ENCODE data around the gene ZNF384. TPM values are rescaled to one million over a fixed set of nuclear protein-coding genes. Genes with fewer than 3 reads are reported as not detected.

ZNF384 gene
- total and polyA plus RNA-seq, 2 experiments from 2014 or later: 20.5 to 35.9 TPM

DNA sequence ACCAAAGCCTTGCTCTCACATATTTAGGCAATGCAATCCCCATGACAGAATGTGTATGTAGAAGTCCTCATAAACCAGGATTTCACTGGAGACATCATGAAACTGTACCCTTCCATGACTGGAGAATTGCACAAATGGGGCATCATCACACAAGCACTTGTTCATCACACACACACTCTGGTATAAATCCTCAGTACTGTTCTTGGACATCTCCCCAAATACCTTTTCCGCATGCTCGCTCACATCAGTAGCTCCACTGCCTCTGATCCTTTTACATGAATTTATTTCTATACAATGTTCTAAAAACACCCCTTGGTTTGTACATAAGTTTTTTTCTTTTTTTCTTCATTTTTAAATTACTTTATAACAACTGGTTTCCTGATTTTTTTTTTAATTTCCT, 23.0 kb downstream of the ZNF384 start:
- Histone ChIP-seq H3F3A (replicated peaks; ENCODE audit: low read depth) (peaks cover 8% of the 10 kb centered on the region; the same call in 1 of the 2 replicates), H3K4me3 (no peak overlapping the region), H3K27ac (ENCODE audit: low read depth) (no peak overlapping the region), H3K27me3 (ENCODE audit: insufficient read depth) (no peaks in the 10 kb centered on the region), H3K4me2 (no peak overlapping the region), H4K20me1 (replicated peaks; ENCODE audit: insufficient read depth) (peaks cover 3% of the 10 kb centered on the region; the same call in 1 of the 2 replicates), H3K9me2 (ENCODE audit: insufficient read depth) (peaks cover 4% of the 10 kb centered on the region), H3K4me1 (ENCODE audit: insufficient read depth) (peaks cover 5% of the 10 kb centered on the region; the same call in 1 of the 2 replicates), H2AFZ (no peak overlapping the region), H3K79me2 (replicated peaks; ENCODE audit: insufficient read depth) (peaks cover 13% of the 10 kb centered on the region), H3K36me3 (ENCODE audit: insufficient read depth) (peaks cover 22% of the 10 kb centered on the region)
- no peak overlapping the region for H3K27ac Mint-ChIP-seq
- peaks cover 40% of the 10 kb centered on the region for H3K36me3 Mint-ChIP-seq (ENCODE audit: low read depth)
- TF ChIP-seq, protein P1, sequence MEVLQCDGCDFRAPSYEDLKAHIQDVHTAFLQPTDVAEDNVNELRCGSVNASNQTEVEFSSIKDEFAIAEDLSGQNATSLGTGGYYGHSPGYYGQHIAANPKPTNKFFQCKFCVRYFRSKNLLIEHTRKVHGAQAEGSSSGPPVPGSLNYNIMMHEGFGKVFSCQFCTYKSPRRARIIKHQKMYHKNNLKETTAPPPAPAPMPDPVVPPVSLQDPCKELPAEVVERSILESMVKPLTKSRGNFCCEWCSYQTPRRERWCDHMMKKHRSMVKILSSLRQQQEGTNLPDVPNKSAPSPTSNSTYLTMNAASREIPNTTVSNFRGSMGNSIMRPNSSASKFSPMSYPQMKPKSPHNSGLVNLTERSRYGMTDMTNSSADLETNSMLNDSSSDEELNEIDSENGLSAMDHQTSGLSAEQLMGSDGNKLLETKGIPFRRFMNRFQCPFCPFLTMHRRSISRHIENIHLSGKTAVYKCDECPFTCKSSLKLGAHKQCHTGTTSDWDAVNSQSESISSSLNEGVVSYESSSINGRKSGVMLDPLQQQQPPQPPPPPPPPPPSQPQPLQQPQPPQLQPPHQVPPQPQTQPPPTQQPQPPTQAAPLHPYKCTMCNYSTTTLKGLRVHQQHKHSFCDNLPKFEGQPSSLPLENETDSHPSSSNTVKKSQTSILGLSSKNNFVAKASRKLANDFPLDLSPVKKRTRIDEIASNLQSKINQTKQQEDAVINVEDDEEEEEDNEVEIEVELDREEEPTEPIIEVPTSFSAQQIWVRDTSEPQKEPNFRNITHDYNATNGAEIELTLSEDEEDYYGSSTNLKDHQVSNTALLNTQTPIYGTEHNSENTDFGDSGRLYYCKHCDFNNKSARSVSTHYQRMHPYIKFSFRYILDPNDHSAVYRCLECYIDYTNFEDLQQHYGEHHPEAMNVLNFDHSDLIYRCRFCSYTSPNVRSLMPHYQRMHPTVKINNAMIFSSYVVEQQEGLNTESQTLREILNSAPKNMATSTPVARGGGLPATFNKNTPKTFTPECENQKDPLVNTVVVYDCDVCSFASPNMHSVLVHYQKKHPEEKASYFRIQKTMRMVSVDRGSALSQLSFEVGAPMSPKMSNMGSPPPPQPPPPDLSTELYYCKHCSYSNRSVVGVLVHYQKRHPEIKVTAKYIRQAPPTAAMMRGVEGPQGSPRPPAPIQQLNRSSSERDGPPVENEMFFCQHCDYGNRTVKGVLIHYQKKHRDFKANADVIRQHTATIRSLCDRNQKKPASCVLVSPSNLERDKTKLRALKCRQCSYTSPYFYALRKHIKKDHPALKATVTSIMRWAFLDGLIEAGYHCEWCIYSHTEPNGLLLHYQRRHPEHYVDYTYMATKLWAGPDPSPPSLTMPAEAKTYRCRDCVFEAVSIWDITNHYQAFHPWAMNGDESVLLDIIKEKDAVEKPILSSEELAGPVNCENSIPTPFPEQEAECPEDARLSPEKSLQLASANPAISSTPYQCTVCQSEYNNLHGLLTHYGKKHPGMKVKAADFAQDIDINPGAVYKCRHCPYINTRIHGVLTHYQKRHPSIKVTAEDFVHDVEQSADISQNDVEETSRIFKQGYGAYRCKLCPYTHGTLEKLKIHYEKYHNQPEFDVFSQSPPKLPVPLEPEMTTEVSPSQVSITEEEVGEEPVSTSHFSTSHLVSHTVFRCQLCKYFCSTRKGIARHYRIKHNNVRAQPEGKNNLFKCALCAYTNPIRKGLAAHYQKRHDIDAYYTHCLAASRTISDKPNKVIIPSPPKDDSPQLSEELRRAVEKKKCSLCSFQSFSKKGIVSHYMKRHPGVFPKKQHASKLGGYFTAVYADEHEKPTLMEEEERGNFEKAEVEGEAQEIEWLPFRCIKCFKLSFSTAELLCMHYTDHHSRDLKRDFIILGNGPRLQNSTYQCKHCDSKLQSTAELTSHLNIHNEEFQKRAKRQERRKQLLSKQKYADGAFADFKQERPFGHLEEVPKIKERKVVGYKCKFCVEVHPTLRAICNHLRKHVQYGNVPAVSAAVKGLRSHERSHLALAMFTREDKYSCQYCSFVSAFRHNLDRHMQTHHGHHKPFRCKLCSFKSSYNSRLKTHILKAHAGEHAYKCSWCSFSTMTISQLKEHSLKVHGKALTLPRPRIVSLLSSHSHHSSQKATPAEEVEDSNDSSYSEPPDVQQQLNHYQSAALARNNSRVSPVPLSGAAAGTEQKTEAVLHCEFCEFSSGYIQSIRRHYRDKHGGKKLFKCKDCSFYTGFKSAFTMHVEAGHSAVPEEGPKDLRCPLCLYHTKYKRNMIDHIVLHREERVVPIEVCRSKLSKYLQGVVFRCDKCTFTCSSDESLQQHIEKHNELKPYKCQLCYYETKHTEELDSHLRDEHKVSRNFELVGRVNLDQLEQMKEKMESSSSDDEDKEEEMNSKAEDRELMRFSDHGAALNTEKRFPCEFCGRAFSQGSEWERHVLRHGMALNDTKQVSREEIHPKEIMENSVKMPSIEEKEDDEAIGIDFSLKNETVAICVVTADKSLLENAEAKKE (CRISPR knock-in tag; IDR thresholded peaks at IDR 0.05): no peak
- TF ChIP-seq ZNF331 (CRISPR knock-in tag; IDR thresholded peaks at IDR 0.05; ENCODE audit: low read depth) (no peak), CREB1 (CRISPR knock-in tag; IDR thresholded peaks at IDR 0.05; ENCODE audit: low read depth) (no peak), POLR2AphosphoS5 (IDR thresholded peaks at IDR 0.05; ENCODE audit: low read depth) (no peak), NANOG (IDR thresholded peaks at IDR 0.05; ENCODE audit: borderline replicate concordance) (no peak), ZNF114 (CRISPR knock-in tag; IDR thresholded peaks at IDR 0.05) (no peak), JUNB (IDR thresholded peaks at IDR 0.05; ENCODE audit: unreplicated experiment) (no peak), EZH2phosphoT487 (IDR thresholded peaks at IDR 0.05; ENCODE audit: unreplicated experiment) (no peak), STAT1 (IDR thresholded peaks at IDR 0.05; ENCODE audit: unreplicated experiment) (no peak), EZH2 (IDR thresholded peaks at IDR 0.05; ENCODE audit: low read depth, unreplicated experiment) (no peak)
- TF ChIP-seq, protein P2, sequence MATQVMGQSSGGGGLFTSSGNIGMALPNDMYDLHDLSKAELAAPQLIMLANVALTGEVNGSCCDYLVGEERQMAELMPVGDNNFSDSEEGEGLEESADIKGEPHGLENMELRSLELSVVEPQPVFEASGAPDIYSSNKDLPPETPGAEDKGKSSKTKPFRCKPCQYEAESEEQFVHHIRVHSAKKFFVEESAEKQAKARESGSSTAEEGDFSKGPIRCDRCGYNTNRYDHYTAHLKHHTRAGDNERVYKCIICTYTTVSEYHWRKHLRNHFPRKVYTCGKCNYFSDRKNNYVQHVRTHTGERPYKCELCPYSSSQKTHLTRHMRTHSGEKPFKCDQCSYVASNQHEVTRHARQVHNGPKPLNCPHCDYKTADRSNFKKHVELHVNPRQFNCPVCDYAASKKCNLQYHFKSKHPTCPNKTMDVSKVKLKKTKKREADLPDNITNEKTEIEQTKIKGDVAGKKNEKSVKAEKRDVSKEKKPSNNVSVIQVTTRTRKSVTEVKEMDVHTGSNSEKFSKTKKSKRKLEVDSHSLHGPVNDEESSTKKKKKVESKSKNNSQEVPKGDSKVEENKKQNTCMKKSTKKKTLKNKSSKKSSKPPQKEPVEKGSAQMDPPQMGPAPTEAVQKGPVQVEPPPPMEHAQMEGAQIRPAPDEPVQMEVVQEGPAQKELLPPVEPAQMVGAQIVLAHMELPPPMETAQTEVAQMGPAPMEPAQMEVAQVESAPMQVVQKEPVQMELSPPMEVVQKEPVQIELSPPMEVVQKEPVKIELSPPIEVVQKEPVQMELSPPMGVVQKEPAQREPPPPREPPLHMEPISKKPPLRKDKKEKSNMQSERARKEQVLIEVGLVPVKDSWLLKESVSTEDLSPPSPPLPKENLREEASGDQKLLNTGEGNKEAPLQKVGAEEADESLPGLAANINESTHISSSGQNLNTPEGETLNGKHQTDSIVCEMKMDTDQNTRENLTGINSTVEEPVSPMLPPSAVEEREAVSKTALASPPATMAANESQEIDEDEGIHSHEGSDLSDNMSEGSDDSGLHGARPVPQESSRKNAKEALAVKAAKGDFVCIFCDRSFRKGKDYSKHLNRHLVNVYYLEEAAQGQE (IDR thresholded peaks at IDR 0.05; ENCODE audit: unreplicated experiment): no peak
- TF ChIP-seq, protein P3, sequence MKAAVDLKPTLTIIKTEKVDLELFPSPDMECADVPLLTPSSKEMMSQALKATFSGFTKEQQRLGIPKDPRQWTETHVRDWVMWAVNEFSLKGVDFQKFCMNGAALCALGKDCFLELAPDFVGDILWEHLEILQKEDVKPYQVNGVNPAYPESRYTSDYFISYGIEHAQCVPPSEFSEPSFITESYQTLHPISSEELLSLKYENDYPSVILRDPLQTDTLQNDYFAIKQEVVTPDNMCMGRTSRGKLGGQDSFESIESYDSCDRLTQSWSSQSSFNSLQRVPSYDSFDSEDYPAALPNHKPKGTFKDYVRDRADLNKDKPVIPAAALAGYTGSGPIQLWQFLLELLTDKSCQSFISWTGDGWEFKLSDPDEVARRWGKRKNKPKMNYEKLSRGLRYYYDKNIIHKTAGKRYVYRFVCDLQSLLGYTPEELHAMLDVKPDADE (IDR thresholded peaks at IDR 0.05): no peak
- TF ChIP-seq, protein P4, sequence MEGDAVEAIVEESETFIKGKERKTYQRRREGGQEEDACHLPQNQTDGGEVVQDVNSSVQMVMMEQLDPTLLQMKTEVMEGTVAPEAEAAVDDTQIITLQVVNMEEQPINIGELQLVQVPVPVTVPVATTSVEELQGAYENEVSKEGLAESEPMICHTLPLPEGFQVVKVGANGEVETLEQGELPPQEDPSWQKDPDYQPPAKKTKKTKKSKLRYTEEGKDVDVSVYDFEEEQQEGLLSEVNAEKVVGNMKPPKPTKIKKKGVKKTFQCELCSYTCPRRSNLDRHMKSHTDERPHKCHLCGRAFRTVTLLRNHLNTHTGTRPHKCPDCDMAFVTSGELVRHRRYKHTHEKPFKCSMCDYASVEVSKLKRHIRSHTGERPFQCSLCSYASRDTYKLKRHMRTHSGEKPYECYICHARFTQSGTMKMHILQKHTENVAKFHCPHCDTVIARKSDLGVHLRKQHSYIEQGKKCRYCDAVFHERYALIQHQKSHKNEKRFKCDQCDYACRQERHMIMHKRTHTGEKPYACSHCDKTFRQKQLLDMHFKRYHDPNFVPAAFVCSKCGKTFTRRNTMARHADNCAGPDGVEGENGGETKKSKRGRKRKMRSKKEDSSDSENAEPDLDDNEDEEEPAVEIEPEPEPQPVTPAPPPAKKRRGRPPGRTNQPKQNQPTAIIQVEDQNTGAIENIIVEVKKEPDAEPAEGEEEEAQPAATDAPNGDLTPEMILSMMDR (conservative IDR thresholded peaks at IDR 0.05; ENCODE audit: low read depth in 2 of 2): no peak
- peaks cover 6% of the 10 kb centered on the region; the same call in 2 of the 3 replicates for H3K4me1 Mint-ChIP-seq
- no peaks in the 10 kb centered on the region for H3K9me3 Mint-ChIP-seq
- peaks cover 9% of the 10 kb centered on the region for H3K27me3 Mint-ChIP-seq (ENCODE audit: insufficient read depth, low read depth, poor library complexity)
- no peak for DNase-seq (ENCODE audit: low spot score)
- no peak for ATAC-seq
- no peak overlapping the region for H3K4me3 Mint-ChIP-seq

Measured in GM23338 (cell line).